NCI-H446 (cell line): ENCODE results near the gene HDGFL1.

ENCODE experiments used
- DNase-seq, 2 experiments: peaks; one replicate each; lab custom pipeline; 2025; lab: John Stamatoyannopoulos, UW

HDGFL1 gene

DNA sequence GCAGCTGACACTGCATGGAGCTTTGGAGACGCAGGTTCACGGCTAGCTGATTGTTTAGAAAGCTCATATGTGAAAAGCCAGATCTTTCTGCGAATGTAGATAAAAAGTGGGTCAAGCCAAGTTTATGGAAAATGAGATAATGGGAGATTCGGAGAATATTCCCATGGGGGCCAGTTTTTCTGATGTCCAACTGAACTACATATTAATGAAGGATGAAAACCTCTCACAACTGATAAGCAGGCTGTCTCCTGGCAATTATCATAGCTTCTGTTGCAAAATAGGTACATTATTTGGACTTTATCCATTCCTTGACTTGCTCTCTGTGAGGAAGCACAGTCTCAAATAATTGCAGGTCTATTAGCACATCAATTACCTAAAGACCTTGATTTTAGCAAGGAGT lies 21.1 kb downstream of the HDGFL1 start:
- DNase-seq, result no peak

DNA sequence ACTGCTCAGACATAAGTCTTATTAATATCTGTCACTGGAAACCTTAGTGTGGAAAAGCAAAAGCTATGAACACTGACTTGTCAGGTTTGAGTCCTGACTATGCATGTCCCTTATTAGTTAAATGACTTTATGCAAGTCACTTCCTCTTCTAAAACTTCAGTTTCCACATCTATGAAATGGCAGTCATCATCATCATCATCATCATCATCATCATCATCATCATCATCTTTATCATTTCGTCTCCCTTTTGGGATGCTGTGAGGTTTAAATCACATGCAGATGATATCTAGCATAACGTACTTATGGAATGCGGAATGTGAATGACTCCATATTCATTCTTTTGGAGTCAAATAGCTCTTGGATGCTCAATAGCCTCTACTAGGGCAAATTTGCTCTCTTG lies 24.5 kb downstream of the HDGFL1 start:
- no peak for DNase-seq

DNA sequence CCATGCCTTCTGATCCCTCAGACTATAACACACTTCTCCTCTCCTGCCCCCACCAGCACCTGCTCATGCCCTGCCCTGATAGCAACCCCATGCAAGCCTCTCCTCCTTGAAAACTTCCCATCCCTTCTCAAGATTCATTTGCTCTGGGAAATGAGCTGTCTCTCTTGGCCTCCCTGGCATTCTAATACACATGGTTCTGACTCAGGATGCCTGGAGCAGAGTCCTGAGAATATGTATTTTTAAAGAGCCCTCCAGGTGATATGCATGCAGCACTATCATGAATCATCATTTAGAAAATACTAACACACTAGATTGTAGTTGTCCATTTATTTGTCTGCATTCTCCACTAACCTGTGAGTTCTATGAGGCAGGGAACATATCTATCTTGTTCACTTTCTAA lies 26.6 kb downstream of the HDGFL1 start:
- no peak for DNase-seq

DNA sequence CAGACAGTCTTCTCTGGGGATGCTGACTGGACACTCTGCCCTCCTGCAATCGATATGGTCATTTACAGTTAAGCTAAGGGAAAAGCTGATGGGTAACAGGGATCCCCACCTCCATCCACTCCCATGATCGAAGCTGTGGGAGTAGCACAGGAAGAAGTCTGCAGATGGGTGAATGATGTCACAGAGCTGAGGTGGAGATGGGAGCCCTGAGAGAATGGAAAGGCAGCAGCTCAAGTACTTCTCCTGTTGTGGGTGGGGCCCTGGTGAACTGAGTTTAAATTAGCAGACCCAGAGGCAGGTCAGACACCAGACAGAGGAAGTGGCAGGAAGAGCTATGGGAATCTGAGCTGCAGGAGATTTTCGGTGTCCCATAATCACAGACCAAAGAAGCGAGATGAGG lies 29.0 kb downstream of the HDGFL1 start:
- DNase-seq, result no peak

DNA sequence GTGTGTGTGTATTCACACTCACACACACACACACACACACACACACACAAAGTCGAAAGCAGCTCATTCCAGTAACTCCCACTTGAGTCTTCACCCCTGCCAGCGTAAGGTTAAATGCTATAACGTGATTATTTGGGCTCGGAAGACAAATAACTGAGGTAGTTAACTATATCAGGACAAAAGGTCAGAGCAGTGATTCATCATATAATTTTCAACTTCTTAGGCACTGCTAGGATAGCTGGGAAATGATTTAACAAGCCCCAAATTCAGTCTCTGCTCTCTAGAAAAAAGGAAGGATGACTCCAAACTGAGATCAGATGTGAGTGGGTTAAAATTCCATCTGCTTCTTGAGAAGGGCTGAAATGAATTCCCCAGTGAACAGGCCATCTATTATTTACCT lies 30.7 kb downstream of the HDGFL1 start:
- DNase-seq, result no peak

DNA sequence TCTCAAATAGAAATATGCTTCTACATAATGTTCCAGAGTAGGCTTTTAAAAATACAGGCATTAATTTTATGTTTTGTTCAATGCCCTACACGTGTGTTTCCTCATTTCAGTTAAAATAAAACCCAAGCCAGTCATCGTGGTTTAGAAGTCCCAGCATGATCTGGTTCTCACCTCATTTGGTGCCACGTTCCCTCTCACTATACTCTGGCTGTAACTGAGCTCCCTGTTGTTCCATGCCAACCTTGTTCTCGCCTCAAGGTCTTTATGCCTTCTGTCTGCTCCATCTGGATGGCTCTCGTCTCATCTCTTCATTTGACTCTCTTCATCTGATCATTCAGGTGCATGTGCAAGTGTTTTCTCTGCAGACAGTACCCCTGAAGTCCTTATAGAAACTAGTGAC lies 32.6 kb downstream of the HDGFL1 start:
- peak in 1 of 2 experiments; percentile 5 for DNase-seq

DNA sequence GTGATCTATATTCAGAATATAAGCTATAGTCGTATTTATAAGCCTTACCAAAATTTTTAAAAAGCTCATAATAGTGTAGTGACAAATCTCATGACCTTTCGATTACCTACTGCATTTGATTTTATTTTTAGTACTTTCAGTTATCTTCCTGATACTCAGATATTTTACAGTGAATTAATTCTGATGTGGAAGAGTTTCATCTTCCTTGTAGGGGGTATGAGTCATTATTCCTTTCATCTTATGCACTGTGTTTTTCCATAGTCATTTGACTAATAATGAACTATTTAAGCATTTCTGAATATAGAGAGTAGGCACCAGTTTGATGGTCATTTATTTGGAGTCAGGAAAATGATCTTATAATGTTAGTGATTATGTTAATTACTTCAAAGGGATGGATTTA lies 36.4 kb downstream of the HDGFL1 start:
- no peak for DNase-seq

DNA sequence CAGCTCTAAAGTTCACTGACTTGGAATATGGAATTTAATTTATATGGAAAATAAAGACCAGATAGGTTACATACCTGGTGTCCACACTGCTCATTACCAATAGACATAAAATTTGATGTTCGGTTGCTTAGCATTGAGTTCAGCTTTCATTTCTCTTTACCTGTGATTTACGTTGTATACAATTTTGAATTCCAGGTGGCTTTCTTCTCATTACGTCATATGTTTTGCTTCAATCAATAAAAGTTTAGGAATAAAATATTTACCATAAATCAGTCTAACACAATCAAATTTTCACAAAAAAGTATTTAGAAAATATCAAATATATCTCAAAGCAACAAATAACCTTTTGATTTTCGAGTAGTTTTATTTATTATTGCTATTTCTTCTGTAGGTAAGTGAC lies 40.8 kb downstream of the HDGFL1 start:
- no peak for DNase-seq

DNA sequence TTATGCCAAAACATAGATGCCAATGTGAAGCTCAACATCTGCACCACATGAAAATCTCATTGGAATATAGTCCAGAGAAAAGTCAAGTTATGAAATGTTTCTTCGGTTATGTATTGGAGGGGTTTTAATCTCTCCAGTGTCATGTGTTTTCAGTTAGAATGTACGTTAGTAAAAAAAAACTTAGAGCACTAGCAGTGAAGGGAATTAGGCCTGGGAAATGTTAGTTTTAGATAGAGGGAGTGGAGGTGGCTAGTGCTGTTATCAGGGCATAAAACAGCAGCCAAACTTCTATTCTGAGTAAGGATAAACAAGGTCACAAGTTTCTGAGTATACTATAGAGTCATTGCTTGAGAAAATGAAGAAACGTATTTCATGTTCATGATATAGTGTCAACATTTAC lies 42.9 kb downstream of the HDGFL1 start:
- no peak for DNase-seq

DNA sequence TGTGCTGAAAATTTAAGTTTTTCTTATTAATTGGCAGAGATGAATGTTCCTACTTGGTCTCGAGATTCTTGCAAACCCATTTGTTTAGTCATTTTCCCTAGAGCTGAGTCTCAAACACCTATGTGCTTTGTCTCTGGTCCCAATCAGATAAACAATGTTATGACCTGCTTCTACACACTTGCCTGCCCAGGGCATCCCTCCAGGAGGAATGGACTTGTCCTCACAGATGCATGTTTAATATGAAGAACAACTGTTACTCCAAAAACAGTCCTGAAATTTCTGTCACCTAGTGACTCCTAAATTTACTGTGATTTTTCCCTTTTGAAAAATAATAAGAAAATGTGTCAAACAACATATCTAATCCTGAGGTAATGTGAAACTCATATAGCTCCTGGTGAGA lies 43.7 kb downstream of the HDGFL1 start:
- DNase-seq, result no peak

DNA sequence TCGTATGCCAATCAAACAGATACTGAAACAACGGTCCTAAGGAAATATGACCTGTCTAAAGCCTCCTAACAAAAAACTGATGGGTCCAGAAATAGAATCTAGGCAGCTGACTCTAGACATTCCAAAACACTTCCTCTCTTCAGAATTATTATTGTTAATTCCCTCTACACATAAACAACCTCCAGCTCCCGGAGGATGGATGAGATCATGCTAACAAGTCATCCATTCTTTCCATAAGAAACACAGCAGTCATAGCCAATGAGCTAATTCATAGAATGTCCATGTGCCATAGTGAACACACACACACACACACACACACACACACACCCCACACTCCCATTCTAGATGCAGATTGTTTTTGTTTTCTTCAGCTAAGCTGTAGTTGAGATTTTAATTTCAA lies 44.3 kb downstream of the HDGFL1 start:
- DNase-seq, result no peak

DNA sequence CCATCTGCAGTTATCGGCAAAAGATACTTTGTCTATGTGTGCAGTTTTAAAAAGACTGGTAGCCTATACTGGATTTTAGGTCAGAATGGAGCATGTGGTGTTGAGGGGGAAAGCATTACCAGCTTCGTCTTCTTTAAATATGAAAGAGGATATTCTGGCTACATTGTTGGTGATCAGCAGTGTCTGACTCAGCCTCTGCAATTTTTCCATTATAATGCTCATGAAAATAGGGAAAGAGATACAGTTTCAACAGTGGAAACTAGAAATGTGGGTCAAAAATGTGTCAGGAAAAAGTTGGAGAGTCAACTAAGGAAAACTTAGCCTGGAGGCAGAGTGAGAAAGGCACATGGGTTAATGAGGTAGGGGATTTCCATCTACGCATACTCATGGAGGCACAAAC lies 45.2 kb downstream of the HDGFL1 start:
- DNase-seq, result no peak

DNA sequence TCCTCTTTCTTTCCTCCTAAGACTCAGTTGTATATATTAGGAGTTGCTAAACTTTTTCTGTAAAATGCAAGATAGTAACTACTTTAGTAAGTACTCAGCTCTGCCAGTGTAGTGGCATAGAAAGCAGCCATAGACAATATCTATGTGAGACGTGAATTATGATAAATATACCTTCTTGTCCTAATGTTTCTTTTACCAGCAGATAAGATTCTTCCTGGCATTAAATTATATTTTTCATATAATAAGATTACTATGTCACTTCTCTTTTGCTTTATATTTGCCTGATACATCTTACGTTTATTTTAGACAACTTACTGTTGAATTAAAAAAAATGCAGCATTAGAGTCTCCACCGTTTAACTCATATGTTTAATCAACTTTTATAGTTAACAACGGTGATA lies 51.7 kb downstream of the HDGFL1 start:
- DNase-seq, result no peak
